ENCODE data around the gene KIFBP.
"Not testable (repeated sequence)": the region's sequence is repeated elsewhere in the genome, so short reads cannot be mapped to it uniquely, and the experiment has no call there.

Gene KIFBP

DNA sequence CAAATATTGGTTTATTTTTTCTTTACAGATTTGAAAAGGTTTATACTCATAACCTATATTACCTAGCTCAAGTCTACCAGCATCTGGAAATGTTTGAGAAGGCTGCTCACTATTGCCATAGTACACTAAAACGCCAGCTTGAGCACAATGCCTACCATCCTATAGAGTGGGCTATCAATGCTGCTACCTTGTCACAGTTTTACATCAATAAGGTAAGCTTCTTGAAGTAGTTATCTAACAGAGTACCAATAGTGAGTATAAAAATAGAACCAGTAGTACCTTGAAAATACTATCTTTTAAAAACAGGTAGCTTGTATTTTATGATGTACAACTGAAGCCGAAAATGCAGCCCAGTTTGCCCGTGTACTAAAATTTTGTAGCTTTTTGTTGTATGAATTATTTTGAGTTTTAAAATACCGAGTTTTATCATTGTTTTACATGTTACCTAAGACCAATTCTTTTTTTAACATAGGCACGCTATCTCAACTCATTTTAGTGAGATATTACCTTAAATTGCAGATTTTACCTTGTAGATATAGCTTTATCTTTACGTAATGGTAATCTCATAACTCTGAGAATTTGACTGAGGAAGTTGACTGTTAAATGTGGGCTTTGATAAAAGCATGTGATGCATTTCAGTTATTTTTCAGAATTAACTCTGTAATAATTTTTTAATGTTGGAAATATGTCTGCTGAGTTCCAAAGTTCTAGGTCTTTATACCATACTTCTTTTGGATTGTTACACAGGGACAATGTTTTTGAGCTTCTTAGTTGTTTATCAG is 17.3 kb downstream of the KIFBP start:
- no peak overlapping the region for H3K4me3 ChIP-seq (ENCODE audit: low read depth, low read length)
- TF ChIP-seq, protein P1, sequence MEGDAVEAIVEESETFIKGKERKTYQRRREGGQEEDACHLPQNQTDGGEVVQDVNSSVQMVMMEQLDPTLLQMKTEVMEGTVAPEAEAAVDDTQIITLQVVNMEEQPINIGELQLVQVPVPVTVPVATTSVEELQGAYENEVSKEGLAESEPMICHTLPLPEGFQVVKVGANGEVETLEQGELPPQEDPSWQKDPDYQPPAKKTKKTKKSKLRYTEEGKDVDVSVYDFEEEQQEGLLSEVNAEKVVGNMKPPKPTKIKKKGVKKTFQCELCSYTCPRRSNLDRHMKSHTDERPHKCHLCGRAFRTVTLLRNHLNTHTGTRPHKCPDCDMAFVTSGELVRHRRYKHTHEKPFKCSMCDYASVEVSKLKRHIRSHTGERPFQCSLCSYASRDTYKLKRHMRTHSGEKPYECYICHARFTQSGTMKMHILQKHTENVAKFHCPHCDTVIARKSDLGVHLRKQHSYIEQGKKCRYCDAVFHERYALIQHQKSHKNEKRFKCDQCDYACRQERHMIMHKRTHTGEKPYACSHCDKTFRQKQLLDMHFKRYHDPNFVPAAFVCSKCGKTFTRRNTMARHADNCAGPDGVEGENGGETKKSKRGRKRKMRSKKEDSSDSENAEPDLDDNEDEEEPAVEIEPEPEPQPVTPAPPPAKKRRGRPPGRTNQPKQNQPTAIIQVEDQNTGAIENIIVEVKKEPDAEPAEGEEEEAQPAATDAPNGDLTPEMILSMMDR (conservative IDR thresholded peaks at IDR 0.05; ENCODE audit: low read depth, low read length) = no peak
- DNase-seq (ENCODE audit: low read depth) = no peak

GRCh38 chr10:69007260-69007659 is 18.7 kb downstream of the KIFBP start:
- TF ChIP-seq, protein P1 (conservative IDR thresholded peaks at IDR 0.05; ENCODE audit: low read depth, low read length) = peak; percentile 26
- H3K4me3 ChIP-seq (ENCODE audit: low read depth, low read length) = no peak overlapping the region
- no peak for DNase-seq (ENCODE audit: low read depth)

DNA sequence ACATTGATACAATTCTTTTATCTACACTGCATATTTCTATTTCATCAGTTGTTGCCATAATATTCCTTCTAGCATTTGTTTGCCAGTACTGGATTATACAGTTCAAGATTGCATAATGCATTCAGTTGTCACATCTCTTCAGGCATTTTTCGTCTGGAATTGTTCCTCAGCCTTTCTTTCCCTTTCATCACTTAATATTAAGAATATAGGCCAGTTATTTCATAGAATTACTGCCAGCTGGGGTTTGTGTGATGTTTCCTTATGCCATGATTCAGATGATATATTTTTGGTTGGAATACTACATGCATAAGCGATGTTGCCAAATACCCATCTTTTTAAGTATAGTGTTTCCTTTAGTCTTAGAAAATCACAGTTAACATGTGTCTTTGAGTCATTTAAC is 20.8 kb downstream of the KIFBP start:
- no peak for DNase-seq (ENCODE audit: low read depth)
- TF ChIP-seq, protein P1 (conservative IDR thresholded peaks at IDR 0.05; ENCODE audit: low read depth, low read length) = no peak
- no peak overlapping the region for H3K4me3 ChIP-seq (ENCODE audit: low read depth, low read length)

DNA sequence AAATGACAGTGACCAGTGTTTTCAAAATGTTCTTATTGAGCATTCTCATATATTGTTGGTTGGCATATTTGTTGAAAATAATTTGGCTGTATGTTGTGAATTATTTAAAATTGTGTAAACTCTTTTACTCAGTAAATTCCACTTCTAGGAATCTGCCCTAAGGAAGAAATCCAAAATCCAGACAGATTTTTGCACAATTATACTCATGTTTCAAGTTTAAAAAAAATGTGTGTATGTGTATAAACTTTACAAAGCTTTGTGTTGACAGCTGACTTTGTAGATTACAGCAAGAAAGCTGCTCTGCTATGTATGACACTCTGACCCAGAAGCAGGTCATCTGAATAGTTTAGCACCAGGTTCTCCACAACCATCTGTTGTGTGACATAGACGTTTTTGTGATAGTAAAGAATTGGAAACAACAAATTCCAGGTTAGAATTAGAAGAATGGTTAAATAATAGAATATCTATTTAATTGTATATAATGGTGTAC is 21.6 kb downstream of the KIFBP start:
- peak; percentile 76 for DNase-seq (ENCODE audit: low read depth)
- no peak overlapping the region for H3K4me3 ChIP-seq (ENCODE audit: low read depth, low read length)
- TF ChIP-seq, protein P1 (conservative IDR thresholded peaks at IDR 0.05; ENCODE audit: low read depth, low read length) = no peak

GRCh38 chr10:69012778-69013177 is 24.2 kb downstream of the KIFBP start:
- not testable (repeated sequence) for DNase-seq (ENCODE audit: low read depth); H3K4me3 ChIP-seq (ENCODE audit: low read depth, low read length)

DNA sequence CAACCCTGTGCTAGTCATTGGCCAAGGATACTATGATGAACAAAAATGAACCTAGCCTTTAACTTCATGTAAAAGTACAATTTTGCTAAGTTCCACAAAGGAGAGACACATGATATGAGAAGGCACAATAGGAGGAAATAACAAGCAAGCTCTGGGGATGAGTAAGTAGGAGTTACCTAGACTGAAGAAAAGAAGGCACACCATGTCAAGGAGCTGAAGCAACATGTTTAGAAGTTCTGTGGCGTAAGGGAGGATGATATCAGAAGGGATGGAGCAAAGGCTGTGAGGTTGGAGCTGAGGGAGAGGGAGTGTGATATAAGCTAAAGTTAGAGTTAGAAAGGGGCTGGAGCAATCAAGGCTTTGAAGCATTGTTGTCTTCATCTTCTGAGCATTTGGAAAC is 25.6 kb downstream of the KIFBP start:
- no peak overlapping the region for H3K4me3 ChIP-seq (ENCODE audit: low read depth, low read length)
- TF ChIP-seq, protein P1 (conservative IDR thresholded peaks at IDR 0.05; ENCODE audit: low read depth, low read length) = no peak
- peak; percentile 66 for DNase-seq (ENCODE audit: low read depth)

DNA sequence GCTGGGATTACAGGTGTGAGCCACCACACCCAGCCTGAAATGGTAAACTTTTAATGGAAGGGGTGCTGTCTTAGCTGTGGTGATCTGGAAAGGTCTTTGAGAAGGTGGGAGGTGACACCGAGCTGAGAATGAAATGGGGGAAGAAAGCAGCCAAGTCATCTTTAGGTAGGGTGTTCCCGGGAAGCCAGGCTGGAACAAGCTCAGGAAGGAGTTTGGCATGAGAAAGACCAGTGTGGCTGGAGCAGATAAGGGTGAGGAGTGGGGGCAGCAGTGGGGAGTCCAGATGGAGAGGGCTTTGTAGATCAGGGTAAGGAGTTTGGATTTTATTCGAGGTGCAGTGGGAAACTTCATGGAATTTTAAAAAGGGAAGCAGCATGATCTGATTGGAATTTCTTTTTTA is 30.0 kb downstream of the KIFBP start:
- TF ChIP-seq, protein P1 (conservative IDR thresholded peaks at IDR 0.05; ENCODE audit: low read depth, low read length) = no peak
- no peak overlapping the region for H3K4me3 ChIP-seq (ENCODE audit: low read depth, low read length)
- no peak for DNase-seq (ENCODE audit: low read depth)

All from choroid plexus epithelial cell (primary cell).